ENCODE data around the gene GRM3.

Gene GRM3

DNA sequence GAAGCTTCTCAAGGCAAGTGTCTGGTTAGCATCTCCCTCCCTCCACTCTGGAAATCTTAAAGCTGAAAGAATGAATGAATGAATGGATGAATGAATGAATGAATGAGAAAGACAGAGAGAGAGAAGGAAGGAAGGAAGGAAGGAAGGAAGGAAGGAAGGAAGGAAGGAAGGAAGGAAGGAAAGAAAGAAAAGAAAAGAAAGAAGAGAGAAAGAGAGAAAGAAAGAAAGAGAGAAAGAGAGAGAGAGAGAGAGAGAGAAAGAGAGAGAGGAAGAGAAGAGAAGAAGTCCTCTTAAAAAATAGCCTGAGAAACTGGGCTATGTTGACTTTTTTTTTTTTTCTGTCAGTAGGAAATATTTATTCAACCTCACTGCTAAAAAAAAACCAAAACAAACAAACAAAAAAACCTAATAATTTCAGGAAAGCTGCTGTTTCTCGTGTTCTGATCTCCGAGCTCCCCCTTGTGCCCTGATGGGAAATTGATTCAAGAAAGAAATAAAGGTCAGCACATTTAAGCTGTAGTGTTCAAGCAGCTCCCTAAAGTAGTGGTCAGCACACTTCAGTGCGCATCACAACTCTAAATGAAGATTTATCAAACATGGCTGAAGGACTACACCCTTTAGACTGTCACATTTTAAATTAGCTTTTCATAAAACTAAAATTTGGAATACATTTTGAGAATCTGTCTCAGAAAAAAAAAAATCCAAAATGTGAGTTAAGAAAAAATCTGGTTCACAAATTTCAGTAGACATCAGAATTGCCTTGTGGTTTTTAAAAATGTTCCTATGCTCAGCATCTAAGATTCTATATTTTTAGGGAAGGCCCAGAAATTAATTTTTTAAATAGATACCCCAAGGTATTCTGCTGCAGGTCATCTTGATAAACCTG lies 261.5 kb downstream of the GRM3 start:
- DNase-seq (ENCODE audit: low read depth): no peak

DNA sequence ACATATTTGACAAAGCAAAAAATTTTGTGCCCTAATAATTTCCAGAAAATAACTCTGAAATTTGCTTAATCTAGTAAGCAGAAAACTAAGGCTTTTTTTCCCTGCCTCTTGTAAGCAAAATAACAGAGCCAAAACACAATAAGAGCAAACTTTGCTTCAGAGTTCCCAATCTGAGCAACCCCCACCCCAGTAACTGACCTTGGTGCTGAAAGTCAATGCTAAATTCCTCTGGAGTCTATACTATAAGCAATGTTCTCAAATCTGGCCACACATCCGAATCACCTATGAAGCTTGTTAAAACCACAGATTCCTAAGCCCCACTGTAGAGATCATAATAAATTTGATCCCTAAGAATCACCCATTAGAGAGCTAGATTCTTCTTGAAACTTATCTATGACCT lies 265.2 kb downstream of the GRM3 start:
- DNase-seq (ENCODE audit: low read depth): no peak

GRCh38 chr7:86911659-86912058 lies 267.9 kb downstream of the GRM3 start:
- DNase-seq (ENCODE audit: low read depth): no peak

GRCh38 chr7:86913709-86914108 lies 270.0 kb downstream of the GRM3 start:
- no peak for DNase-seq (ENCODE audit: low read depth)

All from stimulated activated CD8-positive, alpha-beta memory T cell treated with anti-CD3 and anti-CD28 coated beads, Interleukin-4, amount 100 ng/mL, for 24 hours (primary cell).